Measurements from ENCODE around the gene FGGY. TPM values are rescaled to one million over a fixed set of nuclear protein-coding genes. Genes with fewer than 3 reads are reported as not detected.

FGGY gene
- total and polyA plus RNA-seq, 8 donors: 6.2 to 27.0 (median 16.0) TPM

DNA sequence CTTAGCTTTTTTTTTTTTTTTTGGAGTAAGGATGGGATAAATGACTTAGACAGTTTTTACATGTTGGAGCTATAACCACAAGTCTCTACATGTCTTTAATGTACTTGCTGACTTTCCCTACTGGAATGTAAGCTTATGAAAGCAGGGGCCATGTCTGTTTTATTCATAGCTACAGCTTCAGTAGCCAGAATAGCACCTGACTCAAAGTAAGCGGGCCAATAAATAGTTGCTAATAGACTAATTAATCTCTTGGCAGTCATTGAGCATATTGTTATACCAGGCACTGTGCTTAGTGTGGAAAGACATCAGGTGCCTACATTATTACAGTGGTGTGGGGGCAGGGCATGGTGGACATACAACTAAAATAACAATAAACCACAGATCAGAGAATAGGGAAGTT is 433.4 kb downstream of the FGGY start:
- FAIRE-seq: no peak
- no peak for DNase-seq
- Histone ChIP-seq H3K36me3 (no peaks in the 10 kb centered on the region), H3K27me3 (no peaks in the 10 kb centered on the region), H3K4me3 (no peak overlapping the region), H3K9me3 (no peaks in the 10 kb centered on the region), H3K4me1 (peaks cover 0 to 13% (median 0%) of the 10 kb centered on the region in 3 donors), H3K27ac (peak overlapping the region in 2 of 4 donors; percentile 44 to 53)
- peak in 2 of 4 donors; percentile 7 to 43 for ATAC-seq
- TF ChIP-seq, protein P1, sequence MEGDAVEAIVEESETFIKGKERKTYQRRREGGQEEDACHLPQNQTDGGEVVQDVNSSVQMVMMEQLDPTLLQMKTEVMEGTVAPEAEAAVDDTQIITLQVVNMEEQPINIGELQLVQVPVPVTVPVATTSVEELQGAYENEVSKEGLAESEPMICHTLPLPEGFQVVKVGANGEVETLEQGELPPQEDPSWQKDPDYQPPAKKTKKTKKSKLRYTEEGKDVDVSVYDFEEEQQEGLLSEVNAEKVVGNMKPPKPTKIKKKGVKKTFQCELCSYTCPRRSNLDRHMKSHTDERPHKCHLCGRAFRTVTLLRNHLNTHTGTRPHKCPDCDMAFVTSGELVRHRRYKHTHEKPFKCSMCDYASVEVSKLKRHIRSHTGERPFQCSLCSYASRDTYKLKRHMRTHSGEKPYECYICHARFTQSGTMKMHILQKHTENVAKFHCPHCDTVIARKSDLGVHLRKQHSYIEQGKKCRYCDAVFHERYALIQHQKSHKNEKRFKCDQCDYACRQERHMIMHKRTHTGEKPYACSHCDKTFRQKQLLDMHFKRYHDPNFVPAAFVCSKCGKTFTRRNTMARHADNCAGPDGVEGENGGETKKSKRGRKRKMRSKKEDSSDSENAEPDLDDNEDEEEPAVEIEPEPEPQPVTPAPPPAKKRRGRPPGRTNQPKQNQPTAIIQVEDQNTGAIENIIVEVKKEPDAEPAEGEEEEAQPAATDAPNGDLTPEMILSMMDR (IDR thresholded peaks at IDR 0.05): no peak
- intact Hi-C loops (cut with DNase I): no loop called here
- WGBS, 2 donors: 81 to 88% methylated on average over 1 of the region's 1 CpG

- no peak for FAIRE-seq
Observed at GRCh38 chr1:59730759-59731478, 434.0 kb downstream of the FGGY start.

DNA sequence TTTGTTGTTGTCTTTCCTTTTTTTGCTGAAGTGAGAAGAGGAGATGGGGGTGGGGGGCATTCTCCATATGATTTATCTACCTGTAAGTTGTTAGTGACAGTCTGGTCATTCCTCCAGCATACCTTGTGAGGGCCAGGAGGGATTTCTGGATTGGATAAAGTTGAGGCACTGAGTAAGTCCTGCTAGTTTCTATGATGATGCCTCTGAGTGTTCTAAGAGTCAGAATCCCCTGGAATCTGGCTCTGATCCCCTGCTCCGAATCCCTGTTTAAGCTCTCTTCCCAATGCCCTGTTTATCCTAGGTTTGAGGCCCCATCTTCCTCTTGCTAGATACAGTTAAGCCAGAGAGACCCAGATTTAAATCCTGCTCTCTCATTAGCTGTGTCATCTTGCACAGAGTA is 434.7 kb downstream of the FGGY start:
- no peaks in the 10 kb centered on the region for H3K36me3 ChIP-seq
- no peaks in the 10 kb centered on the region for H3K27me3 ChIP-seq
- 85 to 93% methylated on average over 1 of the region's 1 CpG for WGBS, 2 donors
- no peak overlapping the region for H3K4me3 ChIP-seq
- ATAC-seq (no peak), FAIRE-seq (no peak), DNase-seq (no peak)
- peaks cover 0 to 13% (median 0%) of the 10 kb centered on the region in 3 donors for H3K4me1 ChIP-seq
- H3K27ac ChIP-seq: peak overlapping the region in 2 of 4 donors; percentile 44 to 53
- intact Hi-C loops (cut with DNase I): no loop called here
- H3K9me3 ChIP-seq: no peaks in the 10 kb centered on the region
- TF ChIP-seq, protein P1 (IDR thresholded peaks at IDR 0.05): no peak

More at GRCh38 chr1:59730759-59731478, 434.0 kb downstream of the FGGY start:
- Histone ChIP-seq H3K9me3 (no peaks in the 10 kb centered on the region), H3K36me3 (no peaks in the 10 kb centered on the region), H3K4me3 (no peak overlapping the region), H3K27me3 (no peaks in the 10 kb centered on the region), H3K27ac (peak overlapping the region in 2 of 4 donors; percentile 44 to 53), H3K4me1 (peaks cover 0 to 13% (median 0%) of the 10 kb centered on the region in 3 donors)
- peak in 4 of 6 donors; percentile 42 to 79 (median 58) for DNase-seq
- WGBS, 2 donors: 50 to 53% methylated on average over 12 of the region's 12 CpGs
- TF ChIP-seq, protein P1 (IDR thresholded peaks at IDR 0.05): no peak
- peak; percentile 84 to 90 (median 87) for ATAC-seq
- intact Hi-C loops (cut with DNase I): no loop called here

GRCh38 chr1:59732214-59732955 is 435.5 kb downstream of the FGGY start:
- Histone ChIP-seq H3K9me3 (no peaks in the 10 kb centered on the region), H3K4me3 (no peak overlapping the region), H3K4me1 (peaks cover 0 to 13% (median 4%) of the 10 kb centered on the region in 3 donors), H3K27ac (peak overlapping the region in 1 of 4 donors; percentile 44), H3K27me3 (no peaks in the 10 kb centered on the region), H3K36me3 (no peaks in the 10 kb centered on the region)
- ATAC-seq (no peak), FAIRE-seq (no peak), DNase-seq (no peak)
- intact Hi-C loops (cut with DNase I): no loop called here
- 88 to 96% methylated on average over 10 of the region's 10 CpGs for WGBS, 2 donors
- TF ChIP-seq, protein P1 (IDR thresholded peaks at IDR 0.05): no peak
